NCI-H446 treated with DMSO at 0.1 percent for 48 hours (cell line): ENCODE measurements around the gene PLXNA1.

Source experiments
- DNase-seq: peaks from one replicate; lab custom pipeline; 2025; lab: John Stamatoyannopoulos, UW

The PLXNA1 gene

GRCh38 chr3:127002195-127003174 is 19.6 kb downstream of the PLXNA1 start:
- DNase-seq = no peak

GRCh38 chr3:127003175-127003555 is 20.2 kb downstream of the PLXNA1 start:
- no peak for DNase-seq

- DNase-seq = no peak
These were observed 20.8 kb downstream of the PLXNA1 start for GRCh38 chr3:127003601-127004280.

DNA sequence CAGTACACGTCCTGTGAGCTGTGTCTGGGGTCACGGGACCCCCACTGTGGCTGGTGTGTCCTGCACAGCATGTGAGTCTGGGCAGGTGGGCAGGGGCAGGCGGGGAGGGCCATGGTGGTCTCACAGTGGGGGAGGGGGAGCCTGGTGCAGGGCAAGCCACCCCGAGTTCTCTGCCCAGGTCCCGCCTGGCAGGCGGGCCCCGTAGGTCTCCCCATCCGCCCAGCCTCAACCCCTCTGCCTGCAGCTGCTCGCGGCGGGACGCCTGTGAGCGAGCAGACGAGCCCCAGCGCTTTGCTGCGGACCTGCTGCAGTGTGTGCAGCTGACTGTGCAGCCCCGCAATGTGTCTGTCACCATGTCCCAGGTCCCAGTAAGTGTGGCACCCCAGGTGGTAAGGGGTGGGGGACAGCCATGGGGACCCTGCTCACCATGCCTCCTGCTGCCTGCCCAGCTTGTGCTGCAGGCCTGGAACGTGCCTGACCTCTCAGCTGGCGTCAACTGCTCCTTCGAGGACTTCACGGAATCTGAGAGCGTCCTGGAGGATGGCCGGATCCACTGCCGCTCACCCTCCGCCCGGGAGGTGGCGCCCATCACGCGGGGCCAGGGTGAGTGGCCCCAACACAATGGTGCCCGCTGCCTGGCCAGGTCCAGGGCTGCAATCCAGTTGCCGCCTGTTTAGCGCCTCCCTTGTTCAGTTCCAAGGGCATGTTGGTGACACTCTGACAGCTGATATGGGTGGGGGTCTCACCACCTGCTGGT is 21.9 kb downstream of the PLXNA1 start:
- no peak for DNase-seq

GRCh38 chr3:127005864-127006500 is 23.1 kb downstream of the PLXNA1 start:
- DNase-seq = no peak

GRCh38 chr3:127006781-127007436 is 24.0 kb downstream of the PLXNA1 start:
- DNase-seq = no peak

DNA sequence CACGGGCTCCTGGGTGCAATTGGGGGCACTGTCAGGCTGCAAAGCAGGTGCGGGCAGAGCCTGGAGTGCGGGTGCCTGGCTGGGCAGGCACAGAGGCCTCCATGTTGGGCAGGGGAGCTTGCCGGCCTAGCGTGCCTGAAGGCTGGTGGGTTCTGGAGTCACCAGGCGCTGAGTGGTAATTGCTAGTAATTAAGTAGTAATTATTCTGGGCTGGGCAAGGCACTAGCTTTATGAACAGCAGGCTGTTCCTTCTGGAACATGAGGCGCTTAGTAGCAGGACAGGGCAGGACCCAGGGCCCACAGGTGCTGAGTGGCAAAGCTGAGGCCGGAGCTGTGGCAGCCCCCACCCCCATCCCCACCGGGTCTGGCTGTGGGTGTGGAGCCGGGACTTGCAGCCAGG is 25.3 kb downstream of the PLXNA1 start:
- no peak for DNase-seq

DNA sequence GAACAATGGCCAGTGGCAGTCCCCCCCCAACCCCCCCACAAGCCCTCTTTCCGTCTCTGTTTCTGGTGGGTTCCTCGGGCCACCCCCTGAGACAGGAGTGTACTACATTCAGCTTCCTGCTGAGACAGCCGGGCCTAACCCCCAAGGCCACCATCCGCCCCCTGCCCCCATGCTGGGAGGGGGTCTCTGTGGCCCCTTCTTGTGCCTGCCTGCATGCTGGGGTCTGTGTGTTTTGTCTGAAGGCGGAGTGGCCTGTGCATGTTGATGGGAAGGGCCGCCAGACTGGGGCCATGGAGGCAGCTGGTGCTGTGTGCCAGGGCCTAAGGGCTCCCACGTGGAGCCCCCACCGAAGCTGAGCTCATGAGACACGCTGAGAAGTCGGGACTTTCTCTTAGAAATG is 26.6 kb downstream of the PLXNA1 start:
- DNase-seq = no peak

DNA sequence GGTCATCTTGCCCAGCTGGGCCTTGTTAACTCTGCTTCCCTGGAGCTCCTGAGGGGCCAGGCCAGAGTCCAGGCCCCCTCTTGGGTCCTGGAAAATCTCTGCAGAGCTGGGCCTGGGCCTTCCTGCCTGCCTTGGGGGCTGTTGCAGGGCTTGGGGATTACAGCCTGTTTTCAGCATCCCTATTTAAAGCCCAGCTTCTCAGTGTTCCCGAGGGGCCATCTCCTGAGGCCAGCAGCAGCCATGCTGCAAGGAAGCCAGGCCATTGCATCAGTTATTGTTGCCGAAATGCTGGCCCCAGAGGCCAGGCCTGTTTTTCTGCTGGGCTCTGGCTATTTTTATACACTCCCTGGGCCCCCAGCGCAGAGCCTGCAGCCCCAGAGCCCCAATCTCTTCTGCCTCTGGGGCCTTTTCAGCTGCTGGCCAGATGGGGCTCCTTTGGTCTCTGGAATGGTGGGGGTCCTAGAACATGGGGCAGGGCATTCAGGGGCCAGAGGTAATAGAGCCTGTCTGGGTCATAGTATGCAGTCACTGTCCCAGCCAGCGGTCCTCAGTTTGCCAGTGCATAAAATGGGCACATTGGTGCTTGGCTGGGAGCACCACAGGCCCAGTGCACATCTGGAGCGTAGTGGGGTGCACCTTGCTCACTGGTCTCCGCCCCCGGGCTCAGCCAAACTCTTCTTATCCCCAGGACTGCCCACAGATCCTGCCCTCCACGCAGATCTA is 28.5 kb downstream of the PLXNA1 start:
- DNase-seq = no peak

DNA sequence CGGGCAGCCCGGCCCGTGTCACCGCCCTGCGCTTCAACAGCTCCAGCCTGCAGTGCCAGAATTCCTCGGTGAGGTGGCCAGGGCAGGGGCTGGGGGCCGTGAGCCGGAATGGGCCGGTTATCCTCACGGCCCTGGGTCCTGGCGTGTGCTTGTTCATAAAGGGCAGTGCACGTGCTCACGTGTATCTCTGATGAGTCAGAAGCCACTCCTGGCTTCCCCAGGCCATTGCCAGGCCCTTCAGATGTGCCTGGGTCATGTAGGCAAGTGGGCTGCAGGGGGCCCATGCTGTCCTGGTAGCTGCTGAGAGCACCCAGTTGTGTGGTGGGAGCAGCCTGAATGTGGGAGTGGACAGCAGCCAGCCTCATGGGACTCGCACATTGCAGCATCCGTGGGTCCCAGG is 29.2 kb downstream of the PLXNA1 start:
- DNase-seq = no peak

- no peak for DNase-seq
These were observed 30.3 kb downstream of the PLXNA1 start for GRCh38 chr3:127013181-127013580.

DNA sequence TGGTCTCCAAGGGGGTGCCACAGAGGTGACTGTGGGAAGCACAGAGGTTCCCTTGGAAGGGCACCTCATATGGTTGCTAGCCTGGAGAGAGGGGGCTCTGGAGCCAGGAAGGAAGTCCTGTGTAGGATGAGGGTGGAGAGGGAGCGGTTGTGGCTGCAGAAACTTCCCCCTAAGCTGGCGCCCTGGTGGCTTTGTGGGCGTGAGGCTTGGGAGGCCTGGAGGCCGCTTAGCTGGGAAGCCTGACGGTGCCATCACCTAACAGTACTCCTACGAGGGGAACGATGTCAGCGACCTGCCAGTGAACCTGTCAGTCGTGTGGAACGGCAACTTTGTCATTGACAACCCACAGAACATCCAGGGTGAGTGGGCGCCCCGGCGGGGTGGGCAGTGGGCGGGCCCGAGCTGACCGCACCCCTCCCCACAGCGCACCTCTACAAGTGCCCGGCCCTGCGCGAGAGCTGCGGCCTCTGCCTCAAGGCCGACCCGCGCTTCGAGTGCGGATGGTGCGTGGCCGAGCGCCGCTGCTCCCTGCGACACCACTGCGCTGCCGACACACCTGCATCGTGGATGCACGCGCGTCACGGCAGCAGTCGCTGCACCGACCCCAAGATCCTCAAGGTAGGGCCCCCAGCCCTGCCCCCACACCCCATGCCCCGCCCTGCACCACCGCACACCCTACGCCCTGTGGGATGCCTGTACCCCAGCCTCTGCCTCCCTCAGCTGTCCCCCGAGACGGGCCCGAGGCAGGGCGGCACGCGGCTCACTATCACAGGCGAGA is 31.0 kb downstream of the PLXNA1 start:
- no peak for DNase-seq

GRCh38 chr3:127014536-127015281 is 31.8 kb downstream of the PLXNA1 start:
- DNase-seq = no peak

DNA sequence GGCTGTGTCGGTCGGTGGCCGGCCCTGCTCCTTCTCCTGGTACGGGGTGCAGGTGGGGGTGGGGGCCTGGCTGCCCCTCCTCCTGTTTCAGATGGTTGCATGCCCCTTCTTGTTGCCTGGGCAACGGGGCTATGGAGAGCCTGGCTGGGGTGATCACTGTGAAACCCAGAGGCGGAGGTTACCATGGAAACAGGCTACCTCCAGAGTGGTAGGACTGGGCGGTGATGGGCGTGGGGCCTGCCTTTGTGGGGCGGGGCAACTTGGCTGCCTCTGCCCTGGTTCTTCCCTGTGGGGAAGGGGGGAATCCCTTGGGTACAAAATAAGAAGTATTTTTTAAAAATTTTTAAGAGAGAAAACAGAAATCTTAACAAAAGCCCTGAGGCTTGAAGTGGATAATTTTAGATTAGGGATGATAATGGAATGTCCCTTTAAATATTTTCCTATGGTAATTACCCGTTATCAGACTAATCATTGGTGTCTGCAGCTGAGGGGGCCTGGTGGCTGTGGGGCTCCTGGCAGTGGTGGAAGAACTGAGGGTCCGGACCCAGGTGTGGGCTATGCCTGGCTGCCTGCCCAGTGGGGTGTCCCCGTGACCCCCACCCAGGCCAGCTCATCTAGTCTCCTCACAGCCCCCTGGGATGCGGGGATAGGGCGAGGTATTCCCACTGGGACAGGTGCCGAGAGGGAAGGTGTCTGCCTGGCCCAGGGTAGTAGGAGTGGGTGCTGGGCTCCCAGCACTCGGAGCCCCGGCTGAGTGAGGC is 32.5 kb downstream of the PLXNA1 start:
- no peak for DNase-seq

- no peak for DNase-seq
These were observed 33.1 kb downstream of the PLXNA1 start for GRCh38 chr3:127016043-127016343.

GRCh38 chr3:127016461-127016860 is 33.5 kb downstream of the PLXNA1 start:
- no peak for DNase-seq

DNA sequence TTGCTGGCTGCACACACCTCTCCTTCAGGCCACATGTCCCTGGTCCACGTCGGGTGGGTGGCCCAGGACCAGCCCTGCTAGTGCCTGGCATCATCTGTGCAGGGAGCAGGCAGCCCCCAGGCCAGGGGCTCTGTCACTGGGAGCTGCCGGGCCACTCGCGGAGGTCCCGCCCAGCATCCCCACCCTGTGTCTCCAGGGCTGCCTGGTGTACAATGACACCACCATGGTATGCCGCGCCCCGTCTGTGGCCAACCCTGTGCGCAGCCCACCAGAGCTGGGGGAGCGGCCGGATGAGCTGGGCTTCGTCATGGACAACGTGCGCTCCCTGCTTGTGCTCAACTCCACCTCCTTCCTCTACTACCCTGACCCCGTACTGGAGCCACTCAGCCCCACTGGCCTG is 34.3 kb downstream of the PLXNA1 start:
- no peak for DNase-seq

GRCh38 chr3:127017781-127018180 is 34.9 kb downstream of the PLXNA1 start:
- no peak for DNase-seq

DNA sequence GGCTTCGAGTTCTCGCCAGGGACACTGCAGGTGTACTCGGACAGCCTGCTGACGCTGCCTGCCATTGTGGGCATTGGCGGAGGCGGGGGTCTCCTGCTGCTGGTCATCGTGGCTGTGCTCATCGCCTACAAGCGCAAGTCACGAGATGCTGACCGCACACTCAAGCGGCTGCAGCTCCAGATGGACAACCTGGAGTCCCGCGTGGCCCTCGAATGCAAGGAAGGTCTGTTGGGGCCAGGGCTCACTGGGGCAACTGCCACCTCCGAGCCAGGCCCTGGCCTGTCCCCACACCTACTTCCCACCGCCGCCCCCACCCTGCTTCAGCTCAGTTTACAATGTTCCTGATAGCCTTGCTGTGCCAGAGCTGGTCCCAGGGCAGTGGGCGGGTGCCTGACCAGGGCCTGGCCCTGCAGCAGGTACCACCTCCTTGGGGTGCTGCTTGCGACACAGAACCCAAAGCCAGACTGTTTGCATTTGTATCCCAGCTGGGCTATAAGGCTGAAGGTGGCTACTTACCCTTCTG is 35.5 kb downstream of the PLXNA1 start:
- no peak for DNase-seq
